ENCODE data around the gene MED17. TPM values are rescaled to one million over a fixed set of nuclear protein-coding genes. Genes with fewer than 3 reads are reported as not detected.

The MED17 gene
- total RNA-seq, 1 donor from 2014 or later: 15.9 TPM

GRCh38 chr11:93840981-93841380 lies 56.9 kb downstream of the MED17 start:
- ATAC-seq: no peak
- intact Hi-C loops (cut with DNase I): no loop called here
- DNase-seq (ENCODE audit: missing footprints): no peak

- intact Hi-C loops (cut with DNase I): no loop called here
- ATAC-seq (no peak), DNase-seq (ENCODE audit: missing footprints) (no peak)
Measured at GRCh38 chr11:93841446-93841845, 57.4 kb downstream of the MED17 start.

- intact Hi-C loops (cut with DNase I): no loop called here
- DNase-seq (ENCODE audit: missing footprints) (no peak), ATAC-seq (no peak)
Measured at GRCh38 chr11:93842034-93842433, 58.0 kb downstream of the MED17 start.

DNA sequence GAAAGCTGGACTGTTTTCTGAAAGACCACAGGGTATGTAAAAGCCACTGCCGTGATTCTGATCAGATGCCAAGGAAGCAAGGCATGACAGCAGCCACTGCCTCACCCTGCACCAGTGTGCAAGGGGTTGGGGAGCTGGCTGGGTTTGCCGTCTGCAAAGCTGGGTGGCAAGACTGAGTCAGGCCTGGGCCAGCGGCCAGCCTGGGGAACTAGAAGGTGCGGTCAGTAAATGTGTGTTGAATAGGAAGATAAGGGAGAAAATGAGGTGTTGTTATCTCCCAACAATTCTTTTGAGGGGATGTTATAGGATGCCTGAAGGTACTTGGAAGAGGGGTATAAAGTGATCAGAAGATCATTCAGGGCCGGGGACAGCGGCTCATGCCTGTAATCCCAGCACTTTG lies 58.4 kb downstream of the MED17 start:
- intact Hi-C loops (cut with DNase I): no loop called here
- no peak for ATAC-seq
- DNase-seq (ENCODE audit: missing footprints): no peak

- intact Hi-C loops (cut with DNase I): no loop called here
- DNase-seq (ENCODE audit: missing footprints): no peak
- ATAC-seq: no peak
Measured at GRCh38 chr11:93843906-93844305, 59.8 kb downstream of the MED17 start.

GRCh38 chr11:93844568-93844967 lies 60.5 kb downstream of the MED17 start:
- ATAC-seq (no peak), DNase-seq (ENCODE audit: missing footprints) (no peak)
- intact Hi-C loops (cut with DNase I): no loop called here

DNA sequence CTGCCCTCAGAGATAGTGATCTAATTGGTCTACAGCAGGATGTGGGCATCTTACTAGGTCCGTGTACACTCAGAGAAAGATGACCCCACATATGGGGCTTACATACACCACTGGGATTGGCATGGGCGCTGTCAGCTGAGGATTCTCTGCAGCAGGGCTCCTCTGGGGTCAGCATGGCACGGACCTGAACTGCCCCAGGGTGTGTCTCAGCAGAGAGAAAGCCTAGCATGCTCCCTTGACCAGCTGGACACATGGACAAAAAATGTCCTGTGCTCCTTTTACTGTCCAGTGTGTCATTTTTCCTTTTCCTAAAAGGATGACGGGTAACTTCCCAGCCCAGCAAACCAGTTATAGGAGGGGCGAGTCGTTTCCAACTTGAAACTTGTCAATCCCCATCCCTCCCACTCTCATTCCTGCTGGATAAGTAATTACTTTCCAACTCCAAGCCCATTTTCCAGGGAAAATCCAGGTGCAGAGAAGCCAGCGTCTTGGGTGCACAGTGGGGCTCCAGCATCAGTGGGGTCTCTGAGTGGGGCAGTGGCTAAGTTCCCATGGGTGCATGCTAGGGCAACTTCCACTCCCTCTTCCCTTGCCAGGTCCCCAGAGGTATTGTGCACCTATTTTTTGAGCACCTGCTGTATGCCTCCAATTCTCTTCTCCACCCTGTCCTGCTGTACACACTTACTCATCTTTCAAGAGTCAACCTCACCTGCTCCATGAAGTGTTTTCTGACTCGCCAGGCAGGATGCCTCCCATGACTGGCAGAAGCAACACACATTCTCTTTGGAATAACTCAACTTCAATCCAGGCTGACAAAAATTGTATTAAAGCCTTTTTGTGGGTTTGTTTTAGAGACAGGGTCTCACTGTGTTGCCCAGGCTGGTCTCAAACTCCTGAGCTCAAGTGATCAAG lies 61.4 kb downstream of the MED17 start:
- intact Hi-C loops (cut with DNase I): no loop called here
- DNase-seq (ENCODE audit: missing footprints) (no peak), ATAC-seq (no peak)

- DNase-seq (ENCODE audit: missing footprints) (no peak), ATAC-seq (no peak)
- intact Hi-C loops (cut with DNase I): no loop called here
Measured at GRCh38 chr11:93846411-93846810, 62.3 kb downstream of the MED17 start.

DNA sequence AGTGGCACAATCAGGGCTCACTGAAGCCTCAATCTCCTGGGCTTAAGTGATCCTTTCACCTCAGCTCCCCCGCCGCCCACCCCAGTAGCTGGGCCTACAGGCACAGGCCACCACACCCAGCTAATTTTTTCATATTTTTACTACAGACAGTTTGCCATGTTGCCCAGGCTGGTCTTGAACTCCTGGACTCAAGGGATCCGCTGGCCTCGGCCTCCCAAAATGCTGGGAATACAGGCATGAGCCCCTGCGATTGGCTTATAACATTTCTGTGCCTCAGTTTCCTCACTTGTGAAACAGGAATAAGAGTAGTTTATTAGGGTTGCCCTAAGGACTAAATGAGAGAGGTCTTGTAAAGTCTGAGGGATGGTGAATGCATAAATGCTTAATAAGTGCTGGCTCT lies 65.1 kb downstream of the MED17 start:
- ATAC-seq (no peak), DNase-seq (ENCODE audit: missing footprints) (no peak)
- intact Hi-C loops (cut with DNase I): no loop called here

- ATAC-seq (peak; percentile 73), DNase-seq (ENCODE audit: missing footprints) (peak; percentile 70)
- intact Hi-C loops (cut with DNase I): no loop called here
Measured at GRCh38 chr11:93849751-93850593, 65.9 kb downstream of the MED17 start.

- no peak for DNase-seq (ENCODE audit: missing footprints)
- intact Hi-C loops (cut with DNase I): no loop called here
Measured at GRCh38 chr11:93850594-93851018, 66.5 kb downstream of the MED17 start, which contains the start of gene VSTM5. Gene VSTM5, minus strand, starts transcription at chr11:93850618. Its CDS starts 116 bp downstream, at chr11:93850502.

GRCh38 chr11:93852242-93852641 lies 68.2 kb downstream of the MED17 start:
- ATAC-seq (no peak), DNase-seq (ENCODE audit: missing footprints) (no peak)
- intact Hi-C loops (cut with DNase I): no loop called here

More at GRCh38 chr11:93850594-93851018, 66.5 kb downstream of the MED17 start, which contains the start of gene VSTM5:
- no peak for ATAC-seq

DNA sequence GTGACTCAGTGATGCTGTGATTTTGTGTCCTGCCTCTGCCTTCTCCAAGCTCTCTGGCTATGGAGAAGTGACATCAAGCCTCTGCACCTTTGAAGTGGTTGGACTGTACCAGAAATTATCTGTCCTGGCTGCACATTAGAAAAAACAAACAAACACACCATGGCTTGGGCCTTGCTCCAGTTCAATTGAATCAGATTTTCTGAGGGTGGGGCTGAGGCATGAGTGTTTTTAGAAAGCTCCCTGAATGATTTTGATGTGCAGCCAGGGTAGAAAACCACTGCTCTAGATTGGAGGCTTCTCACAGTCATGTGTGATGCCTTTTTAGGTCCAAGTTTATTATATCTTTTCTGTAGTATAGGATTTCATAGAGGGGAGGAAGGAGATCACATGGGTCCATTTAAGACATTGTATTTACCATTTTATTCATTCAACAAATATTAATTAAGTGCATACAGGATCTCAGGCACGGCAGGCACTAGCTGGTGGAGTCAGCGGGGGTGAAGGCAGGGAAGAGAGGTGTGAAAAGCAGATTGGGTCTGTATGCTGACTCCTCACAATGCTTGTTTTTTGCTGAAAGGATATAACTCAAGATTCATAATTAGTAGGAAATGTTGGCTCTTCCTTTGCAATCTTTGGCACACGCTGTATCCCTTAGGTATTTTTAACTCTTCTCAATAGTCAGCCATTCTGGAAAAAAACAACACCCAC lies 73.5 kb downstream of the MED17 start:
- peak; percentile 23 for ATAC-seq
- intact Hi-C loops (cut with DNase I): no loop called here
- DNase-seq (ENCODE audit: missing footprints): no peak

DNA sequence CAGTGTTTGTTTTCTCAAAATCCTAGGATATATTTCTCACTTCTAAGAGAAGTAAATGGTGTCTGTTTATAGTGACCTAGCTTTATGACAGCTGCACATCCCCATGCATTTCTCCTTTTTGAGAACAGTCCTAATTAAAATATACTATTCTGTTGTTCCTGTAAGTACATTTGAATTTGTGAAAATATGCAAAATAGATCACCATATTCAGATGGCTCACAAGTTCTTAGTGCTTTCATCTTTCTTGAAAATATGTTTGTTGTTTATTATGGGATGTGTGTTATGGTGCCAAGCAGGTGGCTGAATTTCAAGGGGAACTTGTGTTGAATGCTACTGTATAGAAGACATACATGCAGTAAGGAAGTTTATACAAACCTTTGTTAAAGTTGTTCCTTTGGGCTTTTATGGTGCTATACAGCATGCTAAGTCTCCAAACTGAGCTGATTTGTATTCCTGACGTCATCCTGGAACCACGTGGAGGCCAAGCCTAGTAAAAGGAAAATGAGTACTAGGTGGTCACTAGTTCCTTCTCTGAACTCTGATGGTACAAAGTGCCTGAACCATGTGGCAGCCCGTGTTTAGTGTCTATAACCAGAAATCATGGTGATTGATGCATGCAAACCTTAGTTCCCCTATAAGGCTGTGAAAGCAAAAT lies 74.2 kb downstream of the MED17 start:
- no peak for ATAC-seq
- no peak for DNase-seq (ENCODE audit: missing footprints)
- intact Hi-C loops (cut with DNase I): no loop called here

- ATAC-seq (peak; percentile 78), DNase-seq (ENCODE audit: missing footprints) (peak; percentile 69)
- intact Hi-C loops (cut with DNase I): no loop called here
Measured at GRCh38 chr11:93861808-93862207, 77.7 kb downstream of the MED17 start.
